Stimulated activated CD8-positive, alpha-beta memory T cell treated with anti-CD3 and anti-CD28 coated beads, Interleukin-7, amount 100 ng/mL, for 1 hour (primary cell): ENCODE measurements around the gene SPATA19.

Experiments
- DNase-seq, 2 donors: peaks; one replicate each; pipeline ENCODE4 v3.0.0-alpha.2; 2020; ENCODE audit warnings: low read depth in 2 of 2

SPATA19 gene

GRCh38 chr11:133818302-133818701 is 27.0 kb downstream of the SPATA19 start:
- no peak for DNase-seq

GRCh38 chr11:133817449-133817848 is 27.9 kb downstream of the SPATA19 start:
- DNase-seq: no peak

GRCh38 chr11:133816146-133816870 is 29.0 kb downstream of the SPATA19 start:
- DNase-seq: no peak

GRCh38 chr11:133815636-133816035 is 29.7 kb downstream of the SPATA19 start:
- no peak for DNase-seq

- no peak for DNase-seq
Measured at GRCh38 chr11:133814588-133815100, 30.7 kb downstream of the SPATA19 start.

GRCh38 chr11:133811850-133812685 is 33.2 kb downstream of the SPATA19 start:
- no peak for DNase-seq

GRCh38 chr11:133810766-133811165 is 34.5 kb downstream of the SPATA19 start:
- no peak for DNase-seq

- DNase-seq: no peak
Measured at GRCh38 chr11:133809569-133810491, 35.5 kb downstream of the SPATA19 start.

GRCh38 chr11:133808393-133809140 is 36.7 kb downstream of the SPATA19 start:
- DNase-seq: no peak

- DNase-seq: no peak
Measured at GRCh38 chr11:133803026-133803425, 42.3 kb downstream of the SPATA19 start.

GRCh38 chr11:133801356-133801755 is 44.0 kb downstream of the SPATA19 start:
- no peak for DNase-seq

- no peak for DNase-seq
Measured at GRCh38 chr11:133800666-133801065, 44.6 kb downstream of the SPATA19 start.

- DNase-seq: no peak
Measured at GRCh38 chr11:133797554-133797953, 47.8 kb downstream of the SPATA19 start.

GRCh38 chr11:133796043-133796795 is 49.1 kb downstream of the SPATA19 start:
- no peak for DNase-seq

- DNase-seq: no peak
Measured at GRCh38 chr11:133795088-133795487, 50.2 kb downstream of the SPATA19 start.

- DNase-seq: no peak
Measured at GRCh38 chr11:133794205-133794604, 51.1 kb downstream of the SPATA19 start.

GRCh38 chr11:133793271-133794035 is 51.9 kb downstream of the SPATA19 start:
- no peak for DNase-seq

- DNase-seq: no peak
Measured at GRCh38 chr11:133790995-133791394, 54.3 kb downstream of the SPATA19 start.
